ENCODE data around the gene LRRC14B.

The LRRC14B gene

GRCh38 chr5:155651-156410 is 35.5 kb upstream of the LRRC14B start:
- Mint-ChIP-seq H3K27me3 (peaks cover 39 to 64% of the 10 kb centered on the region in 2 donors), H3K9me3 (no peaks in the 10 kb centered on the region), H3K27ac (no peak overlapping the region), H3K36me3 (ENCODE audit: insufficient read depth) (no peaks in the 10 kb centered on the region), H3K4me1 (ENCODE audit: low read depth in 2 of 2) (peaks cover 0 to 3% of the 10 kb centered on the region in 2 donors), H3K4me3 (no peak overlapping the region)
- ATAC-seq (replicated peaks): no peak
- no peak for DNase-seq

- DNase-seq (no peak), ATAC-seq (replicated peaks) (no peak)
- Mint-ChIP-seq H3K4me1 (ENCODE audit: low read depth in 2 of 2) (peaks cover 0 to 3% of the 10 kb centered on the region in 2 donors), H3K27me3 (peaks cover 46 to 71% of the 10 kb centered on the region in 2 donors), H3K36me3 (ENCODE audit: insufficient read depth) (no peaks in the 10 kb centered on the region), H3K9me3 (no peaks in the 10 kb centered on the region), H3K27ac (no peak overlapping the region), H3K4me3 (no peak overlapping the region)
Observed at GRCh38 chr5:156411-157072, 34.8 kb upstream of the LRRC14B start.

DNA sequence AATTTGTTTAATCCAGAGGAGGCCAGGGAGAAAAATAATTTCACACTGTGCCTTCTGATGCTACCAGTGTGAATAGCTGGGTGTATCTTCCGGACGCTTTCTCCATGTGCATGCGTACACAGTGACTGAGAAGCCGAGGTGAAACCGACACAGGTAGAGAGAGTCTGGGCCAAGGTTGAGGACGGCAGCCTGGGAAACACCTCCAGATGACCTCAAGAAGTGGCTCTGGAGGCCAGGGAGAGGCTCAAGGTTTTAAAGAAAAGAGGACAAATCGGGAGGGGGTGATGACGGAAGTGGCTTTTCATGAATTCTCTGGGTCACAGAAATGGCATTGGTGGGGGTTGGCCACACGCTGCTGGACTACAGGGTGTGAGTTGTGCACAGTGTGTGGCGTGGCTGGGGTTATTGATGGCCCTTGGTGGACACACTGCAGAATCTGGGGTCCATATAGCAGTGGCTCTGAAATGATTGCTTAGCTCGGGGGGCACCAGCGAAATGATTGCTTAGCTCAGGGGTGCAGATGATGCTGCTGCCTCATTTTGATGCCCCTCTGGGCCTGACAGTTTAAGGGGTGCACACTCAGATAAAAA is 34.1 kb upstream of the LRRC14B start:
- Mint-ChIP-seq H3K4me1 (ENCODE audit: low read depth in 2 of 2) (peaks cover 0 to 3% of the 10 kb centered on the region in 2 donors), H3K4me3 (no peak overlapping the region), H3K36me3 (ENCODE audit: insufficient read depth) (no peaks in the 10 kb centered on the region), H3K27me3 (peaks cover 47 to 77% of the 10 kb centered on the region in 2 donors), H3K27ac (no peak overlapping the region), H3K9me3 (no peaks in the 10 kb centered on the region)
- DNase-seq: no peak
- no peak for ATAC-seq (replicated peaks)

- DNase-seq: no peak
- Mint-ChIP-seq H3K9me3 (no peaks in the 10 kb centered on the region), H3K4me3 (no peak overlapping the region), H3K4me1 (ENCODE audit: low read depth in 2 of 2) (peaks cover 0 to 3% of the 10 kb centered on the region in 2 donors), H3K27ac (no peak overlapping the region), H3K36me3 (ENCODE audit: insufficient read depth) (no peaks in the 10 kb centered on the region), H3K27me3 (peaks cover 47 to 77% of the 10 kb centered on the region in 2 donors)
- ATAC-seq (replicated peaks): no peak
Observed at GRCh38 chr5:157801-158200, 33.5 kb upstream of the LRRC14B start.

GRCh38 chr5:158807-159447 is 32.4 kb upstream of the LRRC14B start:
- Mint-ChIP-seq H3K27ac (peak overlapping the region in 1 of 2 donors; percentile 15), H3K4me3 (no peak overlapping the region), H3K9me3 (no peaks in the 10 kb centered on the region), H3K27me3 (peaks cover 47 to 77% of the 10 kb centered on the region in 2 donors), H3K36me3 (ENCODE audit: insufficient read depth) (no peaks in the 10 kb centered on the region), H3K4me1 (ENCODE audit: low read depth in 2 of 2) (peaks cover 0 to 3% of the 10 kb centered on the region in 2 donors)
- no peak for DNase-seq
- ATAC-seq (replicated peaks): no peak

- no peak overlapping the region for H3K4me3 Mint-ChIP-seq
- no peaks in the 10 kb centered on the region for H3K36me3 Mint-ChIP-seq (ENCODE audit: insufficient read depth)
- H3K9me3 Mint-ChIP-seq: no peaks in the 10 kb centered on the region
- no peak for ATAC-seq (replicated peaks)
- no peak for DNase-seq
- H3K4me1 Mint-ChIP-seq (ENCODE audit: low read depth in 2 of 2): peaks cover 0 to 3% of the 10 kb centered on the region in 2 donors
- peaks cover 47 to 71% of the 10 kb centered on the region in 2 donors for H3K27me3 Mint-ChIP-seq
- peak overlapping the region; percentile 15 to 59 for H3K27ac Mint-ChIP-seq
Observed at GRCh38 chr5:159448-160172, 31.7 kb upstream of the LRRC14B start.

- H3K36me3 Mint-ChIP-seq (ENCODE audit: insufficient read depth): no peaks in the 10 kb centered on the region
- H3K4me1 Mint-ChIP-seq (ENCODE audit: low read depth in 2 of 2): peaks cover 0 to 3% of the 10 kb centered on the region in 2 donors
- H3K27me3 Mint-ChIP-seq: peaks cover 47 to 66% of the 10 kb centered on the region in 2 donors
- DNase-seq: no peak
- ATAC-seq (replicated peaks): no peak
- H3K4me3 Mint-ChIP-seq: no peak overlapping the region
- H3K9me3 Mint-ChIP-seq: no peaks in the 10 kb centered on the region
- H3K27ac Mint-ChIP-seq: peak overlapping the region in 1 of 2 donors; percentile 59
Observed at GRCh38 chr5:160173-160510, 31.2 kb upstream of the LRRC14B start.

DNA sequence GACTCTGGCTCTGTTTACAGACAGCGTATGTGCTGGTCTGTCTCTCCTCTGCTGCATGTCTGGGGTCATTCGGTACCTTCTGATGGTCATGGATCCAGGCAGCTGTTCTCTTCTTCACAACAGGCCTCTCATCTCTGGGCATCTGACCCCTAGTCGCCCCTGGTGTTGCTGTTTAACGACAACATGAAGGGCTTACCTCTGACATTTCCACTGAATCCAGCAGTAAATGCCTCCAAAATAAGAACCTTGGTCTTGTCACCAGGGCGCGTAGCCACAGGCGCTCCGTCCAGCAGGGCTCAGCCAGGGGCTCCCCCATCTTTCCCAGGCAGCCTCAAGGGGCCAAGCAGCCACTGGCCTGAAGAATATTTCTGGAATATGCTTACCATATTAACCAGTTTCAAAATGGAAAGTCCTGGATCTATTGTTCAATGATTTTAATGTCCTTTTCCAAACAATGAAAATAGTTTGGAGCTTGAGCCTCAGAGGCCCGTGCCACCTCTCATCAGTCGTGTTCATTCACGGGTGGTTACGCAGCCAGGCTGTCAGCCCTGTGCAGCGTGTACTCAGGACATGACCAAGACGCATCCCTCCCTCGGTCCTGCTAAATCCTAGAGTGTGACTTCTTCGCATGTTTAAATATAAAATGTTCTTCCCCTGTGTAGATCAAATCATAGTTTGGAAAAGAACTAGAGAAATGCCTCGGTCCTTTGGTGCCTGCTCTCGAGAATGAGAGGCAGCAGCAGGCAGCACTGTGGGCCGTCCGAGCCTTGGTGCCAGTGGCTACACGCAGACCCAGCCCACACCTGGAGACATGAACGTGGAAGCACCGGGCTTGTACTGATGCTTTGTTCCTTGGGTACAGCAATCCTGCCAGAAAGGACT is 30.1 kb upstream of the LRRC14B start:
- Mint-ChIP-seq H3K4me3 (no peak overlapping the region), H3K9me3 (no peaks in the 10 kb centered on the region), H3K4me1 (ENCODE audit: low read depth in 2 of 2) (peaks cover 0 to 3% of the 10 kb centered on the region in 2 donors), H3K27ac (no peak overlapping the region), H3K36me3 (ENCODE audit: insufficient read depth) (no peaks in the 10 kb centered on the region), H3K27me3 (peaks cover 47 to 56% of the 10 kb centered on the region in 2 donors)
- ATAC-seq (replicated peaks): no peak
- DNase-seq: no peak

- Mint-ChIP-seq H3K4me3 (no peak overlapping the region), H3K9me3 (no peaks in the 10 kb centered on the region), H3K27me3 (peaks cover 42 to 50% of the 10 kb centered on the region in 2 donors)
Observed at GRCh38 chr5:161803-162110, 29.5 kb upstream of the LRRC14B start.

DNA sequence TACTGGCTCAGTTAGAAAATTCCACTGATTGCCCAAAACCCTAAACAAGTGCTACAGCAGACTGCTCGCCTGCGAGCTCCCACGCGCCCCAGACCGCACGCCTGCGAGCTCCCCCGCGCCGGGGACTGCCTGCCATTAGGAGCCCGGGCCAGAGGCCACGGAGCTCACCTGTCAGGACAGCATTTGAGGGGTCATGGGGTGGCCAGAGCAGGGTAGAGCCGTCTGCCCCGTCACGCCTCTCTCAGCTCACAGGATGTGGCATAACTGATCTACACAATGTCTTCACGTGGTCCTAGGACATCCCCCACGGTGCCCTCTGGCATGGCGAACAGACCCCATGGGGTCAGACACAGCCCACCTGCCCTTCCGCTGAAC is 29.1 kb upstream of the LRRC14B start:
- DNase-seq: no peak
- Mint-ChIP-seq H3K36me3 (ENCODE audit: insufficient read depth) (no peaks in the 10 kb centered on the region), H3K4me3 (no peak overlapping the region), H3K27me3 (peaks cover 38 to 46% of the 10 kb centered on the region in 2 donors), H3K27ac (no peak overlapping the region), H3K4me1 (ENCODE audit: low read depth in 2 of 2) (peaks cover 0 to 3% of the 10 kb centered on the region in 2 donors), H3K9me3 (no peaks in the 10 kb centered on the region)
- ATAC-seq (replicated peaks): no peak

More at GRCh38 chr5:161803-162110, 29.5 kb upstream of the LRRC14B start:
- H3K36me3 Mint-ChIP-seq (ENCODE audit: insufficient read depth): no peaks in the 10 kb centered on the region
- ATAC-seq (replicated peaks) (no peak), DNase-seq (no peak)
- peaks cover 0 to 3% of the 10 kb centered on the region in 2 donors for H3K4me1 Mint-ChIP-seq (ENCODE audit: low read depth in 2 of 2)
- H3K27ac Mint-ChIP-seq: no peak overlapping the region

DNA sequence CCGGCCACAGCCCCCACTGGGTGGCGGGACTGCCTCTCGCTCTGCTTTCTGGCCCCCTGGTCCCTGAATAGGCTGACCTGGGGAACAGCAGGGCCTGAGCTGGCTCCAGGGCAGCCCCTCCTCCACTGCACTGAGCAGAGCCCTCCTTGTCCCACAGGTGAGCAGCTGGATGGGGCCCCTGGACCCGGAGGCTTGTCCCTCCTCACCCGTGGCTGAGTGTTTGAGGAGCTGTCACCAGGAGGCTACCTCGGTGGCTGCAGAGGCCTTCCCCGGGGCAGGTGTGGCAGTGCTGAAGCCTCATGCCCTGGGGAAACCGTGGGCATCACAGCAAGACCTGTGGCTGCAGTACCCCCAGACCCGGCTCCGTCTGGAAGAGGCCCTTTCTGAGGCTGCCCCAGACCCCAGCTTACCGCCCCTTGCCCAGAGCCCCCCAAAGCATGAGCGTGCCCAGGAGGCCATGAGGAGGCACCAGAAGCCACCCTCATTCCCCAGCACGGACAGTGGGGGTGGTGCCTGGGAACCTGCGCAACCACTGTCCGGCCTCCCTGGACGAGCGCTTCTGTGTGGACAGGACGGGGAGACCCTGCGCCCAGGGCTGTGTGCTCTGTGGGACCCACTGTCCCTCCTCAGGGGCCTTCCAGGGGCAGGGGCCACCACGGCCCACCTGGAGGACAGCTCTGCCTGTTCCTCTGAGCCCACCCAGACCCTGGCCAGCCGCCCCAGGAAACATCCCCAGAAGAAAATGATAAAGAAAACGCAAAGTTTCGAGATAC is 28.5 kb upstream of the LRRC14B start:
- Mint-ChIP-seq H3K27ac (no peak overlapping the region), H3K4me1 (ENCODE audit: low read depth in 2 of 2) (peaks cover 0 to 3% of the 10 kb centered on the region in 2 donors), H3K27me3 (peaks cover 35 to 40% of the 10 kb centered on the region in 2 donors), H3K36me3 (ENCODE audit: insufficient read depth) (no peaks in the 10 kb centered on the region), H3K9me3 (no peaks in the 10 kb centered on the region), H3K4me3 (no peak overlapping the region)
- DNase-seq: no peak
- ATAC-seq (replicated peaks): no peak

GRCh38 chr5:163338-163620 is 28.0 kb upstream of the LRRC14B start:
- Mint-ChIP-seq H3K4me1 (ENCODE audit: low read depth in 2 of 2) (peaks cover 0 to 3% of the 10 kb centered on the region in 2 donors), H3K27ac (no peak overlapping the region), H3K4me3 (no peak overlapping the region), H3K9me3 (no peaks in the 10 kb centered on the region), H3K27me3 (peaks cover 34 to 39% of the 10 kb centered on the region in 2 donors), H3K36me3 (ENCODE audit: insufficient read depth) (no peaks in the 10 kb centered on the region)
- DNase-seq (no peak), ATAC-seq (replicated peaks) (no peak)
